Activated naive CD8-positive, alpha-beta T cell (primary cell): ENCODE data around the gene SPEF2.
"Not testable (repeated sequence)": the region's sequence is repeated elsewhere in the genome, so short reads cannot be mapped to it uniquely, and the experiment has no call there.

Experiments
- H3K27ac Mint-ChIP-seq: one replicate; pipeline ENCODE4 v1.8.0; 2021; ENCODE audit warnings: mixed read lengths
- H3K27me3 Mint-ChIP-seq: one replicate; pipeline ENCODE4 v1.8.0; 2021; ENCODE audit warnings: mixed read lengths
- H3K36me3 Mint-ChIP-seq: one replicate; pipeline ENCODE4 v1.8.0; 2021; ENCODE audit warnings: mixed read lengths
- H3K4me1 Mint-ChIP-seq: one replicate; pipeline ENCODE4 v1.8.0; 2021; ENCODE audit warnings: low read depth, mixed read lengths
- H3K4me3 Mint-ChIP-seq: one replicate; pipeline ENCODE4 v1.8.0; 2021; ENCODE audit warnings: mild to moderate bottlenecking, mixed read lengths
- H3K9me3 Mint-ChIP-seq: one replicate; pipeline ENCODE4 v1.8.0; 2021; ENCODE audit warnings: low read depth, mixed read lengths

Gene SPEF2

GRCh38 chr5:35852084-35852734 lies 234.5 kb downstream of the SPEF2 start:
- peak overlapping the region; percentile 99 for H3K27ac Mint-ChIP-seq
- H3K36me3 Mint-ChIP-seq, result peaks cover 6% of the 10 kb centered on the region
- H3K27me3 Mint-ChIP-seq, result no peaks in the 10 kb centered on the region
- peaks cover 6% of the 10 kb centered on the region for H3K9me3 Mint-ChIP-seq
- H3K4me1 Mint-ChIP-seq, result peaks cover 81% of the 10 kb centered on the region
- H3K4me3 Mint-ChIP-seq, result peak overlapping the region; percentile 93

- H3K4me1 Mint-ChIP-seq, result peaks cover 86% of the 10 kb centered on the region
- no peaks in the 10 kb centered on the region for H3K27me3 Mint-ChIP-seq
- peaks cover under 1% of the 10 kb centered on the region for H3K36me3 Mint-ChIP-seq
- H3K4me3 Mint-ChIP-seq, result peak overlapping the region; percentile 93
- H3K9me3 Mint-ChIP-seq, result no peaks in the 10 kb centered on the region
- peak overlapping the region; percentile 99 for H3K27ac Mint-ChIP-seq
Observed at GRCh38 chr5:35852773-35853172, 235.1 kb downstream of the SPEF2 start.

- Mint-ChIP-seq H3K9me3 (no peaks in the 10 kb centered on the region), H3K27ac (peak overlapping the region; percentile 99), H3K27me3 (no peaks in the 10 kb centered on the region), H3K4me3 (peak overlapping the region; percentile 93), H3K4me1 (peaks cover 85% of the 10 kb centered on the region), H3K36me3 (no peaks in the 10 kb centered on the region)
Observed at GRCh38 chr5:35853631-35854030, 236.0 kb downstream of the SPEF2 start.

- Mint-ChIP-seq H3K9me3 (no peaks in the 10 kb centered on the region), H3K27ac (peak overlapping the region; percentile 99), H3K4me1 (peaks cover 89% of the 10 kb centered on the region), H3K4me3 (peak overlapping the region; percentile 93), H3K27me3 (no peaks in the 10 kb centered on the region), H3K36me3 (peaks cover 5% of the 10 kb centered on the region)
Observed at GRCh38 chr5:35854248-35854647, 236.6 kb downstream of the SPEF2 start.

- Mint-ChIP-seq H3K27ac (peak overlapping the region; percentile 99), H3K4me3 (peak overlapping the region; percentile 93), H3K9me3 (no peaks in the 10 kb centered on the region), H3K4me1 (peaks cover 89% of the 10 kb centered on the region), H3K36me3 (peaks cover 10% of the 10 kb centered on the region), H3K27me3 (no peaks in the 10 kb centered on the region)
Observed at GRCh38 chr5:35855187-35855586, 237.5 kb downstream of the SPEF2 start.

- H3K4me1 Mint-ChIP-seq, result peaks cover 89% of the 10 kb centered on the region
- peak overlapping the region; percentile 90 for H3K4me3 Mint-ChIP-seq
Observed at GRCh38 chr5:35856186-35856764, 238.6 kb downstream of the SPEF2 start.

GRCh38 chr5:35856765-35857351 lies 239.2 kb downstream of the SPEF2 start, which contains the start of gene IL7R:
Gene IL7R (plus strand): TSS chr5:35856891. CDS start chr5:35856978, 87 bp downstream.
- Mint-ChIP-seq H3K4me1 (peaks cover 89% of the 10 kb centered on the region), H3K27me3 (no peaks in the 10 kb centered on the region), H3K9me3 (no peaks in the 10 kb centered on the region), H3K36me3 (peaks cover 26% of the 10 kb centered on the region), H3K27ac (peak within 1 kb of the TSS; percentile 99), H3K4me3 (peak within 1 kb of the TSS; percentile 93)

More at GRCh38 chr5:35856186-35856764, 238.6 kb downstream of the SPEF2 start:
- H3K36me3 Mint-ChIP-seq, result peaks cover 20% of the 10 kb centered on the region
- H3K27me3 Mint-ChIP-seq, H3K9me3 Mint-ChIP-seq: not testable (repeated sequence)
- peak overlapping the region; percentile 99 for H3K27ac Mint-ChIP-seq

- no peaks in the 10 kb centered on the region for H3K9me3 Mint-ChIP-seq
- H3K27ac Mint-ChIP-seq, result peak overlapping the region; percentile 99
- H3K4me1 Mint-ChIP-seq, result peaks cover 90% of the 10 kb centered on the region
- H3K4me3 Mint-ChIP-seq, result peak overlapping the region; percentile 90
- no peaks in the 10 kb centered on the region for H3K27me3 Mint-ChIP-seq
- H3K36me3 Mint-ChIP-seq, result peaks cover 31% of the 10 kb centered on the region
Observed at GRCh38 chr5:35857606-35858205, 240.0 kb downstream of the SPEF2 start.

GRCh38 chr5:35859101-35859661 lies 241.5 kb downstream of the SPEF2 start:
- Mint-ChIP-seq H3K27ac (peak overlapping the region; percentile 94), H3K36me3 (peaks cover 44% of the 10 kb centered on the region), H3K27me3 (no peaks in the 10 kb centered on the region), H3K4me3 (peak overlapping the region; percentile 85), H3K4me1 (peaks cover 89% of the 10 kb centered on the region), H3K9me3 (no peaks in the 10 kb centered on the region)

GRCh38 chr5:35860686-35861085 lies 243.0 kb downstream of the SPEF2 start:
- Mint-ChIP-seq H3K36me3 (peaks cover 55% of the 10 kb centered on the region), H3K27me3 (no peaks in the 10 kb centered on the region), H3K27ac (peak overlapping the region; percentile 94), H3K4me1 (peaks cover 88% of the 10 kb centered on the region), H3K4me3 (peak overlapping the region; percentile 85), H3K9me3 (no peaks in the 10 kb centered on the region)

GRCh38 chr5:35861718-35862117 lies 244.1 kb downstream of the SPEF2 start:
- peak overlapping the region; percentile 85 for H3K4me3 Mint-ChIP-seq
- H3K27me3 Mint-ChIP-seq, result no peaks in the 10 kb centered on the region
- peak overlapping the region; percentile 94 for H3K27ac Mint-ChIP-seq
- H3K9me3 Mint-ChIP-seq, result no peaks in the 10 kb centered on the region
- H3K36me3 Mint-ChIP-seq, result peaks cover 57% of the 10 kb centered on the region
- peaks cover 87% of the 10 kb centered on the region for H3K4me1 Mint-ChIP-seq

- H3K36me3 Mint-ChIP-seq, result peaks cover 59% of the 10 kb centered on the region
- H3K9me3 Mint-ChIP-seq, result no peaks in the 10 kb centered on the region
- H3K4me1 Mint-ChIP-seq, result peaks cover 86% of the 10 kb centered on the region
Observed at GRCh38 chr5:35862126-35862525, 244.5 kb downstream of the SPEF2 start.

GRCh38 chr5:35863159-35863558 lies 245.5 kb downstream of the SPEF2 start:
- Mint-ChIP-seq H3K36me3 (peaks cover 64% of the 10 kb centered on the region), H3K4me1 (peaks cover 88% of the 10 kb centered on the region), H3K27ac (peak overlapping the region; percentile 94), H3K27me3 (no peaks in the 10 kb centered on the region), H3K4me3 (peak overlapping the region; percentile 85), H3K9me3 (no peaks in the 10 kb centered on the region)

More at GRCh38 chr5:35862126-35862525, 244.5 kb downstream of the SPEF2 start:
- H3K4me3 Mint-ChIP-seq, result peak overlapping the region; percentile 85
- H3K27ac Mint-ChIP-seq, result peak overlapping the region; percentile 94
- no peaks in the 10 kb centered on the region for H3K27me3 Mint-ChIP-seq
